ENCODE measurements around the gene RALGPS1.
"Not testable (repeated sequence)": the region's sequence is repeated elsewhere in the genome, so short reads cannot be mapped to it uniquely, and the experiment has no call there.

Gene RALGPS1

DNA sequence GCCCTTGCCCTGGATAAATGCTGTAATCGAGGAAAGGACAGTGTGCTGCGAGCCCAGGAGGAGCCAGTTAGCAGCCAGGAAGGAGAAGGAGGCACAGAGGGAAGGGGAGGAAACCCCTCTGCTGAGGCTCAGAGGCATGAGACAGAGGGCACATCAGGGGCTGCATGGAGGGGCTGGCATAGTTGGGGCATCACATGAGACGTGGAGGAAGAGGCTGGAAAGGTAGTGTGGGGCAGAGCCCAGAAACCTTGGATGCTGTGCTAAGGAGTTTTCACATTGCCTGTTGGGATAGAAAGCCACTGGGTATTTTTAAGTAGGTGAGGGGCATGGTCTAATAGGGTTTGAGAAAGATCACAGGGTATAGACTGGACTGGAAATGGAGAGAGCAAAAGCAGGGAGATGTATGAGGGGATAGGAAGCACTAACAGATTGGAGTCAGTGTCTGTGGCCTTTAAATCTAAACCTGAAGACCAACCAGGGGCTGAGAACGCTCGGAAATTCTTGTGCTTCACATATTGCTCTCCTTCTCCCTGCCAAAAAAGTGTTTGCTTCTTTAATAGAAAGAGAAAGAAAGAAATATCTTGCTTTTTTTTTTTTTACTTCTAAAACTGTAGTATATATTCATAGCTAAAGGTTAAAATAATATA is 240.9 kb downstream of the RALGPS1 start:
- DNase-seq (ENCODE audit: low read depth in 3 of 3), result no peak

DNA sequence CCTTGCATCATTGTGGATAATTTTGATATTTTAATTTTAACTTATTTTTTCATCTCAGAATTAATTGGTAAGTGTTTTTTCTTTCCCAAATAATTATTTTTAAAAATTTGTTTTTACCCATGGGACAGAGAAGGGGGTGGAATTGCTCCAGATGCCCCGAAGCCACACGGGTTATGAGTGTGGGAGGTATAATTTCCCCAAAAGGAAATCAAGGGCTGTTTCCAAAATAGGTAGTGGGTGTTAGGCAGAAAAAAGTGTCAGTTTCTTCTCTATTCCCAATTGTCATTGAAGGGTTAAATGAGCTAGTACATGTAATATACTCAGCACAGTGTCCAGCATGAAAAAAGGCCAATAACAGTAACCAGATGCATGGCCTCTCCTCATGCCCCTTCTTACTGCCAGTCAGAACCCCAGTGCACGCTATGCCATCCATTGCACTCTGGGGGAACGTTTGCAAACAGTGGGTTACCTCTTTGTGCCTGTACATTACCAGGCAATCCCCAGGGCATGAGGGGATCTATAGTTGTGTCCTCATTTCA is 244.3 kb downstream of the RALGPS1 start:
- no peak for DNase-seq (ENCODE audit: low read depth in 3 of 3)

DNA sequence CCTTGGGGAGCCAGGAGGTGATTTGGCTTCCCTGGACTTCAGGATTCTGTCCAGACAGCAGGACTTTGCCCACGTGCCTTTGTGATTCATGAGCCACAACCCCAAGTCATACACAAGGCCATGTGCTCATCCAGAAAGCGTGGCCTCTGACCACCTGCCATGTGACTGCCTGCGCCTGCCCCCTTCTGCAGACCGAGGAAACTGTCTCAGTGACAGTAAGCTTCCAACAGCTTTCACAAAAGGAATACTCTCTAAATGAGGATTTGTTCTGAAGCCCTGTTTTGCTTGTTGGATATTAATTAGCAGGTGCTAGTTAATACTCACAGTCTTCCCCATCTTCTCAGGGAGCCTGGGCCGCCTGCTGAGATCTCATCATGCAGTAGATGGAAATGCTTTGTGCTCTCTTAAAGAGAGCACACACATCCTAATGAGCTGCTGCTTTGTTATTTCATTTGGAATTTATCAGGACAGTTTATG is 244.8 kb downstream of the RALGPS1 start:
- DNase-seq (ENCODE audit: low read depth in 3 of 3), result no peak

DNA sequence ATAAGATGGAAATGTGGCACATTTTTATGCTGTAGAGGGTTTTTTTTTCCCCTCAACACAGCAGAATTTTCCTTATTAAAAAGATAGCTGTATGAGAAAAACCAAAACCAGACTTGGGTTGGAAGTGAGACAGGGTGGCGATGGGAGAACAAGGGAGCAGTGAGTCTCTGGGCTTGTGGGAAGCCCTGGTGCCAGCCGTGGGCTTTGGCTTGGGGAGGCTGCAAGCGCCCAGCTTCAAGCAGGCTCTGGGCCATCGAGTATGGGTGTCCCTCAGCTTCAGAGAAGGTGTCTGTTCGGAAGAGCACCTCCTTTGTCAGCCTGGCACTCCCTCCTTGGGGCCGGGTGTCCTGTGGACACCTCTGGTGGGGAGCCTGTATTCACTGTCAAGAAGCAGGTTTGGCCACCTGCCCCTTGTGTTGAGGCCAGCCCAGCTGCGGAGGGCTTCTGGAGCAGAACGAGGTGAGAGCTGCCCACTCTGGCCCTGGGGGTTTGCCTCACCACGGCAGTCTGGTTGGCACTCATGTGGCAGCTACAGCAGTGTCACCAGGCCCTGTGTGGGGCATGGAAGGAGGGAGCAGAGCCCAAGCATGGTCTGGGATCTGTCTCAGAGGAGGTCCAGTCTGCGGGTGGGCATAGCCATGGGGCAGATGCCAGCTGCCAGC is 245.5 kb downstream of the RALGPS1 start:
- DNase-seq (ENCODE audit: low read depth in 3 of 3), result no peak

DNA sequence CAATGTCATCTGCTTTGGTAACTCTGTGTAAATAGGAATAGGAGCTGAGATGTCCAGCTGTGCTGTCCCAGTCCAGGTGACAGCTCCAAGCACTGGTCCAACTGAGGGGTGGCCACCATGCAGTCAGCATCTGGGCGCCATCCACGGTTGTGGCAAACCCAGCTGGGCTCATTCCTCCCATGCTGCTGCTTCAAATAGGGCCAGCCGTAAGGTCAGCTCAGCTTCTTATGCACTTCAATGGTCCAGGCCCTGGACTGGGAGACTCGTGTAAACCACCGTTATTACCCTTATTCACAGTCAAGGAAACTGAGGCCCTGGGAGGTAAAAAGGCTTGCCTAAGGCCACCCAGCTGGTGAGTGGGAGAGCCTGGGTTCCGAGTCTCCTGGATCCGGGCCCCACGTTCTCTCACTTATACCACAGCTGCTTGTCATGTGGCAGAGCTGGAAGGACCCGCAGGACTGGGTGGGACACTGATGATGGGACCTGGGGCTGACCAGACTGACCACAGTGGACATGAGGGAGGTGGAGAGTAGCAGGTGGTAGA is 246.6 kb downstream of the RALGPS1 start:
- no peak for DNase-seq (ENCODE audit: low read depth in 3 of 3)

DNA sequence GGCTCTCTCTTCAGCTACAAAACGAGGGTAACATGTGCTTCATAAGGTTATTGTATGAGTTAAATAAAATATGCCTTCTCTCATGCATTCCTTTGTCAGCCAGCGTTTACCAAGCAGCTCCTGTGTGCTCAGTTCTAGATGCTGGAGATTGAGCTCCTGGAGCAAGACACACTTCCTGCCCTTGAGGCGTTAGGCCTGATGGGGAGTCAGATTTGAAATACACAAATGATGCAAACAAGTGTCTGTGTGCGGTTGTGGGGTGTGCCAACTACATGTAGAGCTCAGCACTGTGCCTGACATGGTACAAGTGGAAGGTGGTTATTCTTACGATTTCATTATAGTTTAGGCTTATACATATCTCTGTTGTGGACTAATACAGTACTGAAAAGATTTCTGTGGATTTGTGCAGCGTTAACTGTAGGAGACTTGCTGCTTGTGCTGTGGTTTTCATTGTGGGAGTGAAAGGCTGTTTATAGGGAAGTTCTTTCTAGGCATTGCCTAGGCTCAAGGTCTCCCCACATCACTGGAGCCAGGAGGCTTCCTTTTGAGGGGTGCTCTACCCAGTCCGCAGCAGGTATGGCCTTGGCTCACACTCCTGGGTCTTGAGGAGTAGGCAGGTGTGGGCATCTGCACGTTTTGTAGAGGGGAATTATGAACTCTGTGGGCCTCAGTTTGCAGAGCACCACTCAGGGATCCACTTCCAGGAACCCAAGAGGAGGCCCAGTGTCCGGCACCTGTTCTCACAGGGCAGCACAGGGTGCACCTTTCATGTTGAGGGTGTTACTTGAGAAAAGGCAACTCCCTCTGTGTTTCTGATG is 247.7 kb downstream of the RALGPS1 start:
- DNase-seq (ENCODE audit: low read depth in 3 of 3), result no peak

DNA sequence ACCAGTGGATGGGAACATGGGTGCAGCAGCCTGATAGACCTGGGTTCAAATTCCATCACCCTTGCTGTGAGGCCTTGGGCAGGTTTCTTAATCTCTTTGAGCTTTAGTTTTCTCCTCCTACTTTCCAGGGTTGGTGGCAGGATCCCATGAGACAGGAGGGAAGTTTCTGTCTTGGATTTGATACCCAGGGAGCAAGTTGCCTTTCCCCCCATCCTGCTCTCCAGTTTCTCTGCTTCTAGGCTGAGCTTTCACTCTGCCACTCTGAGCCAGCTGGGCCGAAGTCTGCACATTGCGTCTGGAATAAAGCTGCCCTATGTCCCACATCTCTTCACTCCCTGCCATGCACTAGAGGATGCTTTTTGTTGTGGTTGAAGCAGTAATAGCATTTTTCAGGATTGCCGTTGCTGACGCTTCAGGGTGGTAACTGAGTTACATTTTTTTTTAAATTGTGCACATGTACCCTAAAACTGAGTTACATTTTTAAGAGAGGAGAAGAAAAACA is 248.3 kb downstream of the RALGPS1 start:
- DNase-seq (ENCODE audit: low read depth in 3 of 3), result no peak

DNA sequence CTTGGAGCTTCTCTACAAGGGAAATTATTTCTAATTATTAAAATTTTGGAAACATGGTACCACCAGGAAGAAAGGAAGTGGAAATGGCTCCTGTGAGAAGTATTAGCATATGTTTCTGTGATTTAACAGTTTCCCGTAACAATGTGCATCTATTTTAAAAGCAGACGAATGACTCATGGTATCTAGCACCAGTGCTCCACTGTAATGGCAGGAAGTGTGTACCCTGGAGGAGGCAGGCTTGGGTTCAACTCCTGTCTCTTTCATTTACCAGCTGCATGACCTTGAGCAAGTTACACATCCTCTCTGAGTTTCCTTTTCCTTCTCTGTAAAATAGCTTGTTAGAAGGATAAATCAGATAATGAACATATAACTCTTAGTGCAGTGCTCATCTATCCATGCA is 248.8 kb downstream of the RALGPS1 start:
- DNase-seq (ENCODE audit: low read depth in 3 of 3), result no peak

DNA sequence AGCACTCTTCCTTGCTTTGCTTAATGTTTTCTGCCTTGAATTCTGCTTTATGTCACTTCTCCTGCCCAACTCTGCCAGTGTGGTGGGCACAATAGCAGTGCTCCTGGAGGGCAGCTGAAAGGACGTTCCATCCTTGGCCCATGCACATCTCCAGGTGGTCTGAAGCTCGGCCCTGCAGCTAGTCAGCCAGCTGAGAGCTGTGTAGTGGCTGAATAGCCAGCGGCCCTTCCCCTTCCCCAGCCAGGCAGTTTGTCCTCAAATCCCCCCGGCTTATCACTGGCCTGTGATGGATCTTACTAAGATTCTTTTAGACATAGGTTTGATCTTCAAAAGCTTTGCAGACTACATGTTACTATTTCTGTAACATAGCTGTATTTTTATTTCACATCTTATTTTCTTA is 250.5 kb downstream of the RALGPS1 start:
- no peak for DNase-seq (ENCODE audit: low read depth in 3 of 3)

DNA sequence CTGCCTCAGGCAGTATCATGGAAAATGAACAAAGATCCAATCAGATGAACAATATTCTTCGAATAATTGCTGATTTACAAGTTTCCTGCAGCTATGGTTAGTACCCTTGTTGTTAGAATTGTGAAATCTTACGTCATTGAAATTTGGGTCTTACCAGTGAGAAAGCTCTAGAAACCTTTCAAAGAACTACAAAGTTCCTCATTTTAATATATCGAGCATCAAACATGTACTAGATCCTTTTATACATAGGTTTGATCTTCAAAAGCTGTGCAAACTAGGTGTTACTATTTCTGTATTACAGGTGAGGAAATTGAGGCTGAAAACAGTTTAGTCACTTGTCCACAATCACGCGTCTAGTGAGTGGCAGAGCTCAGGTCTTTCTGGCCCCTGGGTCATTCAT is 251.5 kb downstream of the RALGPS1 start:
- no peak for DNase-seq (ENCODE audit: low read depth in 3 of 3)

DNA sequence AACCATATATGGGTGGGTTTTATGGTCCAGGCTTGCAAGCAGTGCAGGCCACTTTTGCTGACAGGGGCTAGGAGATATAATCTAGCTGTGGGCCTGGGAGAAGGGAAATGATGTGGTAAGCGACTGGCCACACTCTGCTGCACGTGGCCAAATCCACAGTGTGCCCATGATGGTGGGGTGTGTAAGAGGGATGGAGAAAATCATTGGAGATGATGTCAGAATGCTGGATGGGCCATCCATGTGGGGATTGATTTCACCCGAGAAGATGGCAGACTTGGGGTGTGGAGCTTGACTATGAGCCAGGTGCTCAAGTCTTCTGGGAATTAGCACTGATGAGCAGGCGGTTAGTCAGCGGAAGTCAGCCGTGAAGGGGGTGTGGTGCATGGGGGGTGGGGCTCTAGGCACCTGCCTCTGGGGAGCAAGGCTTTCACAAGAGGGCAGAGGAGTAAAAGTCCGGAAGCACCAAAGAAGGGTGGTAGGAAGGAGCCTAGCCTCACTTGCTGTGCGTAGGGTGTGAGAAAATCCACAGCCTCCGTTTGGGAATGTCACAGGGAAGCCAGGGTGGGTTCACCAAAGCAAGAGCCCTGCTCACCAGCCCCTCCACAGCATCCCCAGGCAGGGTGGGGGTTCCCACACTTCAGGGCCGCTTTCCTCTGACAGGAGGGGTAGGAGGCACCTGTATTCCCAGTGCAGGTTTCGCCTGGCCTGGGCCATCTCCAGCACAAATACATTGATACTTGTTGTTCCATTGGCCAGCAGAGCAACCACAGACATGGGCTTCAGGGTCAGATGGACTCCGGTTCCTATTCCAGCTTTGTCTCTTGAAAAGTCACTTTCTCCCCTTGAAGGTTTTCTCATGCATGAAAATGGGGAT is 252.3 kb downstream of the RALGPS1 start:
- DNase-seq (ENCODE audit: low read depth in 3 of 3), result peak in 1 of 3 experiments; percentile 11

DNA sequence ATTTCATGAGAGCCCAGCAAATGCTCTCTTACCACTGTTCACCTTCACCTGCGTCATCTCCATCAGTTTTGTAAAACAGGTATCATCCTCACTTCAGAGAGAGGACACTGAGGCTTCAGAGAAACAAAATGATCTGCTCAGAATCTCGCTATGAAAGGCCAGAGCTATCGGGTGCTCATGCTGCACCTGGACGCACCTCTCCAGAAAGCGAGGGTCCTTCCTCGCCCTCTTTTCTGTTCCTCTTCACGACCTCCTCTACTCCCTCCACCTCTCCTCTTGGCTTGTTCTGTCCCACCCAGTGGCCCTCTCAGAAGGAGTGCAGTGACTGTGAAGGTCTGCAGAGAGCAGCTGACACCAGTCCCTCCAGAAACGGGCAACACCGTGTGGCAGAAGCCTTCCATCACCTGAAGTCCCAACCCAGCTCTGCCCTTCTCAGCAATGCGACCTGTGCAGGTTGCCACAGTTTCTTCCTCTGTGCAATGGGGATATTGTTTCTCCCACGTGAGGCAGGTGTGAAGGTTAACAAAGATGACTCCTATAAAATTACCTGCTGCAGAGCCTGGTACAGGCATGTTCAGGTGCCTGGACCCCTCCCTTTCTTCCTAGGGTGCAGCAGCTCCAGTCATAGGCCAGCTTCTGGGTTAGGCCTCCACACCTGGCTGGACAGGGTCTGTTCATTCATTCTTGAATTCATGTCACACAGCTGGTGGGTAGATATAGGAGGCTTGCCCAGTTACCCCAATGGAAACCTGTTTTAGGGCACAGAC is 253.2 kb downstream of the RALGPS1 start:
- no peak for DNase-seq (ENCODE audit: low read depth in 3 of 3)

DNA sequence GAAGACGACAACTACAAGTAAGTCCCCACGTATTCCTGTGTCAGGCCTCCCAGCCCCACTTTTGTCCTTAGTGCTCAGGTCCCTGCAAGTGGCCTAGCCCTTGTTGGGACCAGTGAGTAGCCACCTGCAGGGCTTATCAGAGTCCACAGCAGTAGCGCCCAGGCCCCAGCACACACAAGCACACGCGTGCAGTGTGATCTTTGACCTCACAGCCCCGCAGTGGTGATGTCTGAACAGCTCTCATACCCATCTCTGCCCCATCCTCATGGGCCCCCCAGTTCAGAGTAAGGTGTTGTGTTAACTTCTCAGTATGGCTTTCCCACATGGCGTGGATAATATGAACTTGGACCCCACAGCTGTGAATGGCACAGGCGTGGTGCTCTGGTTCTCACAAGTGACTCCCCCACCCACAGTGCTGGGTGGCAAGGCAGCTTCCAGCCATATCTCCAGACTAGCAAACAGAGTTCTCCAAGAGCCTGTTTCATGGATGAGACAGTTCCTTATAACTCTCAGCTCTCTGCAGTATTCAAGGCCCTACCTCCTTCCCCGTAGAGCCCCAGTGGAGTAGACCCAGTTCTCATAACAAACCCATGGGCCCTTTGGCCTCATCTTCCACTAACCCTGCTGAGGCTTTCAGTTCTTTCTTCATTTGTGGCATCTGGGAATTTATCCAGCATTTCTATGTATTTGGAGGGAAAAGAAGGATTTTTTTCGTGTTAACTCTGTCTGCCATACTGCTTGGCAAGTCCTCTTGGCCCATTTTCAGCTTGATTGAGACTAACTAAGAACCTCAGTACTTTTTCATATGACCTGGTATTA is 254.4 kb downstream of the RALGPS1 start:
- no peak for DNase-seq (ENCODE audit: low read depth in 3 of 3)

DNA sequence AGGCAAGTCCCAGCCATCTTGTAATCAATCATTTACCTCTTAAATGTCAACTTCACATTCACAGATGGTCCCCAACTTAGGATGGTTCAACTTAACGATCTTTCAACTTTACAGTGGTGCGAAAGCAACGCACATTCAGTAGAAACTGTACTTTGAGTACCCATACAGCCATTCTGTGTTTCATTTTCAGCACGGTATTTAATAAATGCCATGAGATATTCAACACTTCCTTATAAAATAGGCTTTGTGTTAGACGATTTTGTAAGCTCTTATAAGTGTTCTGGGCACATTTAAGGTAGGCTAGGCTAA is 254.9 kb downstream of the RALGPS1 start:
- no peak for DNase-seq (ENCODE audit: low read depth in 3 of 3)

DNA sequence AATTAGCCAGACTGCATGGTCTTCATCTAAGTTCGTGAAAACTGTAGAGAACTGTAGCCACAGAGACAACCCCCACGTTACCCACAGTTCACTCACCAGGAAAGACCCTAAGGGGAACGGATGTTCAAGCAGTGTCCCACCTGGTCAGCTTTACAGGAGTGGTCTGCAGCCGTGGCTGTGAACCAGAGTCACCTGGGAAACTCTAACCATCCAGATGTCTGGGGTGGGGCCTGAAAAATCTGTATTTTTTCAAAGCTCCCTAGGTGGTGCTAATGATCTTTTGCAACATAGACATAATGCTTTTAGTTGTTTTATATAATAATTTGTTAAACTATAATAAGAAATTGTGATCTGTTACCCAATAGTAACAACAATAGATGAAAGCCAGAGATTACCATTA is 255.5 kb downstream of the RALGPS1 start:
- DNase-seq (ENCODE audit: low read depth in 3 of 3), result no peak

DNA sequence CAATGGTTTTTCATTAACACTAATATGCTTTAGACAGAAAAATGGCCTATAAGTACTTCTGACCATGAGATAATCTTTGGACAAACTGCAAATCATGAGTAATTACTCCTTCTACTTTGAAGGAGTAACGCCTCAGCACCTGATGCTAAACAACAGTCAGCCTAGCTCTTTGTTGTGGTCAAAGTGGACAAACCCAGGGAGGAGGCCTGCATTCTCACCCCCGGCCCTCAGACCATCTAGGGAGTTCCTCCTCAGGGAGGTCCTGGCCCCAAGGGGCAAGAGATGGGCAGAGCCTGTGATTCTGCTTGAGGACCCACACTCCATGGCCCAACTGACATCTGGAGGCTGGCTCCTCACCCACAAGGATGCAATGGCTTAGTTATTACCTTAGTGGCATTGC is 256.1 kb downstream of the RALGPS1 start:
- no peak for DNase-seq (ENCODE audit: low read depth in 3 of 3)

DNA sequence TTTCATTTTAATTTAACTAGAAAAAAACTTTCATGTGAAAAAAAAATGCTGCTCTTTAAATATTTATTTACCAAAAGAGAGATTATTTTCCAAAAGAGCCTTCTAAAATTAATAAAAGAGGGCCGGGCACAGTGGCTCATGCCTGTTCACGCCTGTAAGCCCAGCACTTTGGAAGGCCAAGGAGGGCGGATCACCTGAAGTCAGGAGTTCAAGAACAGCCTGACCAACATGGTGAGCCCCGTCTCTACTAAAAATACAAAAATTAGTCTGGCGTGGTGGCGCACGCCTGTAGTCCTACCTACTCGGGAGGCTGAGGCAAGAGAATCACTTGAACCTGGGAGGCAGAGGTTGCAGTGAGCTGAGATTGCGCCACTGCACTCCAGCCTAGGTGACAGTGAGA is 256.8 kb downstream of the RALGPS1 start:
- DNase-seq (ENCODE audit: low read depth in 3 of 3), result not testable (repeated sequence)

DNA sequence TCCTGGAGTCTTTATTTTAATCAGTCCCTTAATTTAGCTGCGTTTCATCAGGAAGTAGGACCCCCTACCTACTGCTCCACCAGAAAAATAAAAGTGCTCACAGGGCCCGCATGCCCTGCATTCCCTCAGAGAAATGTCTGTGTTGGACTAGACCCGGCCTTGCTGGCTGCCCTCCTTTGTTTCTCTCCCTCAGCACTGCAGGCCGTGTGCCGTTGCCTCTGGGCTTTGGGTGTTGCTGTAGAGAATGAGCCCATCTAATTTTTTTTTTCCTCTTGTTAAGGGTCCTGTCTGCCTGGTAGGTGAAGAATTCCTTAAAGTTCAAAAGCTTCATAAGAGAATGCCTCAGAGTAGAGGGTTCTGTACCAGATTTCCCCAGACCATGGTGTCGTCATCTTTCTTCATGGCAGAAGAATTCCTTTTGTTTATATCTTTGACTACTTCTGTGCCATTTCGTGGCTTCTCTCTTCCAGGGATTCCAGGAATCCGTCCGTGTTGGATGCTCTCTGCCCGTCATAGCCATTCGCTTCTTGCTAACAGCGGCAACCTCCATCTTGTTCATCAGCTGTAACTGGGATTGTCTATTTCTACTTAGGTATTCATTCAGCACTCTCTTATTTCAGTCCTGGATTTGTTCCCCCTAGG is 257.6 kb downstream of the RALGPS1 start:
- no peak for DNase-seq (ENCODE audit: low read depth in 3 of 3)

DNA sequence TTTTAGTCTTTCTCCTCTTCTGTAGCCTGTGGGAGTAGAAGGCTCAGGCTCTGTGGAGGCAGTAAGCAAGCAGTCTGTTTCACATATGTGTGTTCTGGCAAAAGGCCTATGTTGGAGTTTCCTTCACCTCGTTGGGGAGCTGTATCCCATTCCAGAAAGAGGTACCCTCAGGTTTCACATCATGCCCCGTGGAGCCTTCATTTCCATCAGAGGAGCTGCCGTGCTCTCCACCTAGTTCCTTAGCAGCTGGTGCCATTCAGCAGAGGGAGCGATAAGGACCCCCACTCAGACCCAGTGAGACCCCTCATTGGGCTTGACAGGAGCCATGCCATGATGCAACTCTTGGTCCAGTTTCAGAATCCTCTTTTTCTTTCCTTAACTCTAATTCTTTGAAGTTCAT is 258.5 kb downstream of the RALGPS1 start:
- DNase-seq (ENCODE audit: low read depth in 3 of 3), result no peak
